Measurements from ENCODE around the gene USP36.
A peak's percentile ranks its signal among the peaks of the same experiment; 100 is the strongest.
"Not testable (repeated sequence)": the region's sequence is repeated elsewhere in the genome, so short reads cannot be mapped to it uniquely, and the experiment has no call there.

The USP36 gene

DNA sequence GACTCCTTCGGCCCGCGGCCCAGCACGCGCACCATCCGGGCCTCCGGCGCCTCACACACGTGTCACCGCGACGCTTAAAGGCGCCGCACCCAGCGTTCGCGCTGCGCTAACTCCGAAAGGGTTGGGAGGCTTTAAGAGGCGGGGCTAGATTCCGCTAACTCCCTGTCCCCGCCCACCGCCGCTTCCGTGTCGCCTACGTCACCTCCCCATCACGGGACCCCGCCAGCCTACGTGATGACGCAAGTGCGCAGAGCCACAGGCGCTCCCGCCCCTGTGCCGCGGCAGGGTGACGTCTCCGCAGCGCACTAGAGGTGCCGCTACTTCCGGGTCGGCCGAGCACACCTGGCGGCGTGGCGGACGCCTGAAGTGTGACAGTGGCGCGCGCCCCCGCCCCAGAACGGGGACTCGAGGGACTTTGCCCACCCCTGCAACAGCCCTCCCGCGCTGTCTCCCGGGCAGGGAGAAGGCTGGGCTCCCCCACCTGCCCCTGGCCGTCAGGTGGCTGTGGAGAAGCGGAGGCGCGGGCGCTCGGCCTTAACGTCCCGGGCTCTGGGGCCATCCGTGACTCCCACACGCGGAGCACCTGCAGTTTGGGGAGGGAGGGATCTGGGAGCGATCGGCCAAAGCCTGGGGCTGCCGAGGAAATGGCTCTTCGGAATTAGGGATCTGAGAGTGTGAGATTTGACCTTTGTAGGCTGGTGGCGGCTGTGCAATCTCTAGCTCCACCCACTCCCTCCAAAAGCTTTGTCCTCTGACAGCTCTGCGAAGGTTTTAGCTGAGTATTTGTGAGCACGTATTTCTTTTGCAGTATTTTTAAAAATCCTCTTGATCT is at the start of gene USP36:
Gene USP36, minus strand, starts transcription at position 35 of the 832 bp plus-strand sequence. CDS start 4,451 bp downstream, outside the sequence.
- H3K27me3 ChIP-seq (ENCODE audit: low read depth, low read length): no peaks in the 10 kb centered on the region

DNA sequence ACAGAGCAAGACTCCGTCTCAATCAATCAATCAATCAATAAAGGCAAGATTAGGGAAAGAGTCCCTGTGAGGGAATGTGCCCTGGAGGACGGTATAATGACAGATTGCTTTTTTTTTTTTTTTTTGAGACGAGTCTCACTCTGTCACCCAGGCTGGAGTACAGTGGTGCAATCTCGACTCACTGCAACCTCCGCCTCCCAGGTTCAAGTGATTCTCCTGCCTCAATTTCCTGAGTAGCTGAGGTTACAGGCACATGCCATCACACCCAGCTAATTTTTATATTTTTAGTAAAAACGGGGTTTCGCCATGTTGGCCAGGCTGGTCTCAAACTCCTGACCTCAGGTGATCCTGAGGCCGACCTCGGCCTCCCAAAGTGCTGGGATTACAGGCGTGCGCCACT is 49.5 kb upstream of the USP36 start:
- peak overlapping the region; percentile 54 for H3K9ac ChIP-seq (ENCODE audit: low read length)
- H3K4me3 ChIP-seq (ENCODE audit: low read length): peak overlapping the region; percentile 72
- peak overlapping the region; percentile 89 for H3K4me2 ChIP-seq (ENCODE audit: low read length)

More for the DNA sequence above, at the start of gene USP36:
- peak within 1 kb of the TSS; percentile 80 for H3K4me3 ChIP-seq (ENCODE audit: low read length)
- H3K79me2 ChIP-seq (ENCODE audit: low read length): peaks cover 53% of the 10 kb centered on the region
- H4K20me1 ChIP-seq (ENCODE audit: insufficient read depth, low read length): peaks cover 29% of the 10 kb centered on the region
- no peak within 1 kb of the TSS for H2AFZ ChIP-seq (ENCODE audit: low read depth, low read length)
- peaks cover 20% of the 10 kb centered on the region for H3K36me3 ChIP-seq (replicated peaks; ENCODE audit: low read depth, low read length)
- H3K4me2 ChIP-seq (ENCODE audit: low read length): peak within 1 kb of the TSS; percentile 97
- TF ChIP-seq, protein P1, sequence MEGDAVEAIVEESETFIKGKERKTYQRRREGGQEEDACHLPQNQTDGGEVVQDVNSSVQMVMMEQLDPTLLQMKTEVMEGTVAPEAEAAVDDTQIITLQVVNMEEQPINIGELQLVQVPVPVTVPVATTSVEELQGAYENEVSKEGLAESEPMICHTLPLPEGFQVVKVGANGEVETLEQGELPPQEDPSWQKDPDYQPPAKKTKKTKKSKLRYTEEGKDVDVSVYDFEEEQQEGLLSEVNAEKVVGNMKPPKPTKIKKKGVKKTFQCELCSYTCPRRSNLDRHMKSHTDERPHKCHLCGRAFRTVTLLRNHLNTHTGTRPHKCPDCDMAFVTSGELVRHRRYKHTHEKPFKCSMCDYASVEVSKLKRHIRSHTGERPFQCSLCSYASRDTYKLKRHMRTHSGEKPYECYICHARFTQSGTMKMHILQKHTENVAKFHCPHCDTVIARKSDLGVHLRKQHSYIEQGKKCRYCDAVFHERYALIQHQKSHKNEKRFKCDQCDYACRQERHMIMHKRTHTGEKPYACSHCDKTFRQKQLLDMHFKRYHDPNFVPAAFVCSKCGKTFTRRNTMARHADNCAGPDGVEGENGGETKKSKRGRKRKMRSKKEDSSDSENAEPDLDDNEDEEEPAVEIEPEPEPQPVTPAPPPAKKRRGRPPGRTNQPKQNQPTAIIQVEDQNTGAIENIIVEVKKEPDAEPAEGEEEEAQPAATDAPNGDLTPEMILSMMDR (IDR thresholded peaks at IDR 0.05; ENCODE audit: low read depth, low read length): no peak
- TF ChIP-seq EZH2phosphoT487 (IDR thresholded peaks at IDR 0.05; ENCODE audit: low read depth): no peak
- H3K9me3 ChIP-seq (ENCODE audit: insufficient read depth, low read length): no peaks in the 10 kb centered on the region
- H3K4me1 ChIP-seq (ENCODE audit: low read length): peaks cover 17% of the 10 kb centered on the region
- H3K27ac ChIP-seq (ENCODE audit: low read length): peak within 1 kb of the TSS; percentile 61
- H3K9ac ChIP-seq (ENCODE audit: low read length): peak within 1 kb of the TSS; percentile 92

DNA sequence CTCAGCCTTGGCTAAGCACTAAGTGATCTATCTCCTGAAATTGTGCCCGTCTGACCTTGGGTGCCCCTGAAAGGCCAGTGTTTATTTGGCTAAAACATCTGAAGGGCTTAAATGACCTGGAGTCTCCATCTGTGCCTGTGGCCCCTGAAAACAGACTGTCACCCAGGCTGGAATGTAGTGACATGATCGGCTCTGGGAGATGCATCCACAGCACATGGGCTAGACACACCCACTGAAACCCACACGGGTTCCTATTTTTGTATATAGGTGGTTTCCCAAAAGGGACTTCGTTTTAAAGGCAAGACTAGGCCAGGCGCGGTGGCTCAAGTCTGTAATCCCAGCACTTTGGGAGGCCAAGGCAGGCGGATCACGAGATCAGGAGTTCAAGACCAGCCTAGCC is 48.9 kb upstream of the USP36 start:
- H2AFZ ChIP-seq (ENCODE audit: low read depth, low read length): peak overlapping the region; percentile 55; the same call in 1 of the 2 replicates
- H3K79me2 ChIP-seq (ENCODE audit: low read length): no peaks in the 10 kb centered on the region
- peak overlapping the region; percentile 72 for H3K9ac ChIP-seq (ENCODE audit: low read length)
- no peaks in the 10 kb centered on the region for H3K9me3 ChIP-seq (ENCODE audit: insufficient read depth, low read length)
- no peaks in the 10 kb centered on the region for H3K36me3 ChIP-seq (replicated peaks; ENCODE audit: low read depth, low read length)
- peak overlapping the region; percentile 72 for H3K4me3 ChIP-seq (ENCODE audit: low read length)
- peaks cover 50% of the 10 kb centered on the region for H3K4me1 ChIP-seq (ENCODE audit: low read length)
- TF ChIP-seq EZH2phosphoT487 (IDR thresholded peaks at IDR 0.05; ENCODE audit: low read depth): no peak
- TF ChIP-seq, protein P1 (IDR thresholded peaks at IDR 0.05; ENCODE audit: low read depth, low read length): no peak
- peak overlapping the region; percentile 94 for H3K27ac ChIP-seq (ENCODE audit: low read length)
- H3K4me2 ChIP-seq (ENCODE audit: low read length): peak overlapping the region; percentile 89
- no peaks in the 10 kb centered on the region for H3K27me3 ChIP-seq (ENCODE audit: low read depth, low read length)
- H4K20me1 ChIP-seq (ENCODE audit: insufficient read depth, low read length): no peaks in the 10 kb centered on the region

More for the DNA sequence above, 49.5 kb upstream of the USP36 start:
- H2AFZ ChIP-seq (ENCODE audit: low read depth, low read length); H3K36me3 ChIP-seq (replicated peaks; ENCODE audit: low read depth, low read length); H4K20me1 ChIP-seq (ENCODE audit: insufficient read depth, low read length); H3K9me3 ChIP-seq (ENCODE audit: insufficient read depth, low read length); H3K79me2 ChIP-seq (ENCODE audit: low read length); H3K27me3 ChIP-seq (ENCODE audit: low read depth, low read length): not testable (repeated sequence)
- Histone ChIP-seq H3K4me1 (ENCODE audit: low read length) (peaks cover 50% of the 10 kb centered on the region), H3K27ac (ENCODE audit: low read length) (peak overlapping the region; percentile 94)

- Histone ChIP-seq H3K27me3 (ENCODE audit: low read depth, low read length) (no peaks in the 10 kb centered on the region), H4K20me1 (ENCODE audit: insufficient read depth, low read length) (no peaks in the 10 kb centered on the region), H3K9me3 (ENCODE audit: insufficient read depth, low read length) (no peaks in the 10 kb centered on the region), H3K4me3 (ENCODE audit: low read length) (peak overlapping the region; percentile 72), H3K4me2 (ENCODE audit: low read length) (peak overlapping the region; percentile 89), H2AFZ (ENCODE audit: low read depth, low read length) (peak overlapping the region; percentile 55; the same call in 1 of the 2 replicates), H3K27ac (ENCODE audit: low read length) (peak overlapping the region; percentile 94), H3K4me1 (ENCODE audit: low read length) (peaks cover 50% of the 10 kb centered on the region), H3K36me3 (replicated peaks; ENCODE audit: low read depth, low read length) (no peaks in the 10 kb centered on the region), H3K79me2 (ENCODE audit: low read length) (no peaks in the 10 kb centered on the region), H3K9ac (ENCODE audit: low read length) (peak overlapping the region; percentile 72)
- TF ChIP-seq EZH2phosphoT487 (IDR thresholded peaks at IDR 0.05; ENCODE audit: low read depth): no peak
- TF ChIP-seq, protein P1 (IDR thresholded peaks at IDR 0.05; ENCODE audit: low read depth, low read length): 0 out of 2 replicates have a peak, but pooled peaks have one; percentile 6
These were observed 48.4 kb upstream of the USP36 start for GRCh38 chr17:78888941-78889518.
